GM12872 (cell line): ENCODE measurements around the gene PIGN.

Experiments used
- TF ChIP-seq, protein P1 (sequence below): IDR thresholded peaks from 3 replicates; pipeline ENCODE4 v1.5.1; 2011; ENCODE audit warnings: low read depth, mild to moderate bottlenecking, low read length, moderate library complexity; ENCODE audit not compliant: insufficient read depth

Gene PIGN

DNA sequence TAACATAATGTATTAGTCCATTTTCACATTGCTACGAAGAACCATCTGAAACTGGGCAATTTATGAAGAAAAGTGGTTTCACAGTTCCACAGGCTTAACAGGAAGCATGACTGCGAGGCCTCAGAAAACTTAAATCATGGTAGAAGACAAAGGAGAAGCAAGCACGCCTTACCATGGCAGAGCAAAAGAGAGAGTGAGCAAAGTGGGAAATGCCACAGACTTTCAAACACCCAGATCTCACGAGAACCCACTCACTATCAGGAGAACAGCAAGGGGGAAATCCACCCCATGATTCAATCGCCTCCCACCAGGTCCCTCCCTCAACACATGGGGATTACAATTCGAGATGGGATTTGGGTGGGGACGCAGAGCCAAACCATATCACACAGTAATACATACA lies 22.5 kb downstream of the PIGN start:
- TF ChIP-seq, protein P1, sequence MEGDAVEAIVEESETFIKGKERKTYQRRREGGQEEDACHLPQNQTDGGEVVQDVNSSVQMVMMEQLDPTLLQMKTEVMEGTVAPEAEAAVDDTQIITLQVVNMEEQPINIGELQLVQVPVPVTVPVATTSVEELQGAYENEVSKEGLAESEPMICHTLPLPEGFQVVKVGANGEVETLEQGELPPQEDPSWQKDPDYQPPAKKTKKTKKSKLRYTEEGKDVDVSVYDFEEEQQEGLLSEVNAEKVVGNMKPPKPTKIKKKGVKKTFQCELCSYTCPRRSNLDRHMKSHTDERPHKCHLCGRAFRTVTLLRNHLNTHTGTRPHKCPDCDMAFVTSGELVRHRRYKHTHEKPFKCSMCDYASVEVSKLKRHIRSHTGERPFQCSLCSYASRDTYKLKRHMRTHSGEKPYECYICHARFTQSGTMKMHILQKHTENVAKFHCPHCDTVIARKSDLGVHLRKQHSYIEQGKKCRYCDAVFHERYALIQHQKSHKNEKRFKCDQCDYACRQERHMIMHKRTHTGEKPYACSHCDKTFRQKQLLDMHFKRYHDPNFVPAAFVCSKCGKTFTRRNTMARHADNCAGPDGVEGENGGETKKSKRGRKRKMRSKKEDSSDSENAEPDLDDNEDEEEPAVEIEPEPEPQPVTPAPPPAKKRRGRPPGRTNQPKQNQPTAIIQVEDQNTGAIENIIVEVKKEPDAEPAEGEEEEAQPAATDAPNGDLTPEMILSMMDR = no peak

DNA sequence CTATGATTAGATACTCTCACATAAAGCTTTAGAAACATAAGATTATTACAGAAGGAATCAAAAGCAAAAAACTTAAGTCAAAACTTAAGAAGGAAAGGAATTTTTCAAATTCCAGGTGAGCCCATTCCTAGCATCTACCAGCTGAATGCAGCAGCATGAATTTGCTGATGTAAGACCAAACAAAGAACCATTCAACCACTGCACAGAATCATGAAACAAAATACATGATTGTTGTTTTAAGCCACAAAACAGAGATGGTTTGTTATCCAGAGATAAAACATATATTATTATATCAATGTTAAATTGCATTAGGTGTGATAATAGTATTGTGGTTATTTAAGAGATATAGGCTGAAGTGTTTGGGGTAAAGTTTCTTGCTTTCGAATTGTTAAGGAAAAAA lies 29.0 kb downstream of the PIGN start:
- TF ChIP-seq, protein P1 = no peak

- TF ChIP-seq, protein P1 = no peak
Observed at GRCh38 chr18:62152844-62153243, 34.0 kb downstream of the PIGN start.

GRCh38 chr18:62151068-62151771 lies 35.6 kb downstream of the PIGN start:
- TF ChIP-seq, protein P1 = no peak

DNA sequence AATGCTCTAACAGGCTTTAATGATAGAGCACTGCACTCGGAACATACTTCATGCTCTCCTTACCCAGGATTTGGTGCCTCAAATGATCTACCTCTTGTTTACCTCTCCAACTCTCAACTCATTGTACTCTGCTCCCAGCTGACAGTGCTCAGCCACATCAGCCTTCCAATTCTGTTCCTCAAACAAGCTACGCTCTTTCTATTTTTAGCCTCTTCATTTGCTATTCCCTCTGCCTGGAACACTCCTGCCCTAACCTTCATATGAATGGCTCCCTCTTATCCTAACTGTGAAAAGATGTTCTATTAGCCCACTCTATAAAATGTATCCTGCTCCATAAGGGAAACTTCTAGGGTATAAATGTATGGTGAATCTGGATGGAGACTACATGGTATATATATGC lies 42.5 kb downstream of the PIGN start:
- TF ChIP-seq, protein P1 = no peak

- TF ChIP-seq, protein P1 = no peak
Observed at GRCh38 chr18:62140259-62140658, 46.6 kb downstream of the PIGN start.

GRCh38 chr18:62138461-62139235 lies 48.2 kb downstream of the PIGN start:
- TF ChIP-seq, protein P1 = no peak
